Stimulated activated naive CD8-positive, alpha-beta T cell treated with anti-CD3 and anti-CD28 coated beads, Interleukin-15, amount 100 ng/mL, for 72 hours (primary cell): ENCODE data around the gene NRL.
"Not testable (repeated sequence)": the region's sequence is repeated elsewhere in the genome, so short reads cannot be mapped to it uniquely, and the experiment has no call there.

Source experiments
- ATAC-seq: fragments of 150-1000 bp; cut with Tn5 transposase; 2 replicates; pipeline ENCODE4 v1.10.0; 2021; ENCODE audit warnings: mild to moderate bottlenecking, moderate library complexity
- DNase-seq, 2 donors: peaks; one replicate each; pipeline ENCODE4 v3.0.0; 2021 to 2022
- H3K27ac Mint-ChIP-seq, 2 donors: one replicate each; pipeline ENCODE4 v1.8.0; 2022; ENCODE audit warnings: mild to moderate bottlenecking in 2 of 2, mixed read lengths in 2 of 2, moderate library complexity in 2 of 2
- H3K27me3 Mint-ChIP-seq: one replicate; pipeline ENCODE4 v1.8.0; 2022; ENCODE audit warnings: mixed read lengths
- H3K4me1 Mint-ChIP-seq: one replicate; pipeline ENCODE4 v1.8.0; 2022; ENCODE audit warnings: mild to moderate bottlenecking, mixed read lengths
- H3K4me3 Mint-ChIP-seq, 2 donors: one replicate each; pipeline ENCODE4 v1.8.0; 2022; ENCODE audit warnings: mild to moderate bottlenecking in 2 of 2, mixed read lengths in 2 of 2, moderate library complexity in 1 of 2
- H3K9me3 Mint-ChIP-seq, 2 donors: one replicate each; pipeline ENCODE4 v1.8.0; 2022; ENCODE audit warnings: mixed read lengths in 2 of 2

The NRL gene

DNA sequence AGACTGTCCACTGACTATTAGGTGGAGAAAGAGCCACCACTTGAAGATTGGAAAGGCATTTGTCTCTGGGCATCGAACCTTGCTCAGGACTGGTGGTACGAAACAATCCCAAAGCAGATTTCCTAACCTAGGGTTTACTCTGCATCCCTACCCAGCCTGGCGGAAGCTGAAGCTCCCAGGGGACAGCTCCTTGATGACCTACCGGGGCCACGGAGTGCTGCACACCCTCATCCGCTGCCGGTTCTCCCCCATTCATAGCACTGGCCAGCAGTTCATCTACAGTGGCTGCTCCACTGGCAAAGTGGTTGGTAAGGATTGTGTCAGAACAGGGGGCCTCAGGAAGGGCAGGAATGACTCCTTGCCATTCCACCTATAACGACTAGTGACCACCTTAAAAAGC, 6.5 kb upstream of the NRL start:
- H3K27ac Mint-ChIP-seq, result no peak overlapping the region
- no peak for DNase-seq
- no peak for ATAC-seq
- H3K27me3 Mint-ChIP-seq, result no peaks in the 10 kb centered on the region
- H3K4me3 Mint-ChIP-seq, result no peak overlapping the region
- H3K9me3 Mint-ChIP-seq, result no peaks in the 10 kb centered on the region
- peaks cover 23% of the 10 kb centered on the region for H3K4me1 Mint-ChIP-seq

- Mint-ChIP-seq H3K9me3 (no peaks in the 10 kb centered on the region), H3K27me3 (no peaks in the 10 kb centered on the region), H3K4me1 (peaks cover 35% of the 10 kb centered on the region), H3K4me3 (no peak overlapping the region), H3K27ac (no peak overlapping the region)
- no peak for DNase-seq
- ATAC-seq, result no peak
Observed at GRCh38 chr14:24119691-24120090, 4.9 kb upstream of the NRL start.

- Mint-ChIP-seq H3K4me1 (peaks cover 22% of the 10 kb centered on the region), H3K27ac (no peak overlapping the region), H3K27me3 (no peaks in the 10 kb centered on the region), H3K9me3 (no peaks in the 10 kb centered on the region), H3K4me3 (no peak overlapping the region)
- DNase-seq (no peak), ATAC-seq (no peak)
Observed at GRCh38 chr14:24117179-24117578, 2.4 kb upstream of the NRL start.

GRCh38 chr14:24116128-24116814, 1.5 kb upstream of the NRL start:
- no peaks in the 10 kb centered on the region for H3K27me3 Mint-ChIP-seq
- H3K9me3 Mint-ChIP-seq, result no peaks in the 10 kb centered on the region
- H3K27ac Mint-ChIP-seq, result peak overlapping the region; percentile 87 to 99
- H3K4me1 Mint-ChIP-seq, result peaks cover 22% of the 10 kb centered on the region
- peak overlapping the region; percentile 94 to 97 for H3K4me3 Mint-ChIP-seq
- DNase-seq (no peak), ATAC-seq (no peak)

DNA sequence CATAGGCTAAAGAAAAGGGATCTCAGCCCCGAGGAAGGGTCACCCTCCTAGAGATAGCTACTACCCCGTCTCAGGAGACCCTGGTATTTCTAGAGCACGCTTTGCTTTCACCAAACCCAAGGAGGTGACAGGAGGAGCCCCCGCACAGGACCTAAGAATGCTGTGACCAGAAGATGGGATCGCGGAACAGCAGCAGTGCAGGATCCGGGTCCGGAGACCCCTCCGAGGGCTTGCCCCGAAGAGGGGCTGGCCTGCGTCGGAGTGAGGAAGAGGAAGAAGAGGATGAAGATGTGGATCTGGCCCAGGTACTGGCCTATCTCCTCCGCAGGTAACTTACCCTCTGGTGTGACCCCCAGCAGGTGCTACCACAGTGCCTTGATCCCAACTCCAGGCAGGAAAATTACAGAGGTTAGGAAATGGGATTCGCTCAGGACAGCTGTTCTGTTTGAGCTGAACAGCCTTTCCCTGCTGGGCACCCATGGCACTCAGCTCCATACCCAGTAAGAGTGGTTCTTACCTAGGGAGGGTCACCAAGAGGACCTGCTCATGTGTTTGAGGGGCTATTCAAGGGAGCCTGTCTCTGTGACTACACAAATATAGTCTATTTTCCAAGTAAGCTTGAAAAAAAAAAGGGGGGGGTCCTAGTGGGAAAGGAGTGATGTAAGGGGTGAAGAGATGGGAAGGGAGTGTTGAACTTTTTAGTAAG, 826 bp upstream of the NRL start:
- Mint-ChIP-seq H3K9me3 (no peaks in the 10 kb centered on the region), H3K4me3 (peak overlapping the region; percentile 94 to 97), H3K27ac (peak overlapping the region; percentile 98 to 99), H3K27me3 (no peaks in the 10 kb centered on the region), H3K4me1 (peaks cover 22% of the 10 kb centered on the region)
- ATAC-seq, result no peak
- no peak for DNase-seq

- Mint-ChIP-seq H3K4me1 (peaks cover 28% of the 10 kb centered on the region), H3K27ac (peak overlapping the region; percentile 98 to 99), H3K9me3 (no peaks in the 10 kb centered on the region), H3K4me3 (peak overlapping the region; percentile 94 to 97), H3K27me3 (no peaks in the 10 kb centered on the region)
- ATAC-seq (peak; percentile 62), DNase-seq (peak; percentile 86 to 92)
Observed at GRCh38 chr14:24113801-24114531, 783 bp downstream of the NRL start.

DNA sequence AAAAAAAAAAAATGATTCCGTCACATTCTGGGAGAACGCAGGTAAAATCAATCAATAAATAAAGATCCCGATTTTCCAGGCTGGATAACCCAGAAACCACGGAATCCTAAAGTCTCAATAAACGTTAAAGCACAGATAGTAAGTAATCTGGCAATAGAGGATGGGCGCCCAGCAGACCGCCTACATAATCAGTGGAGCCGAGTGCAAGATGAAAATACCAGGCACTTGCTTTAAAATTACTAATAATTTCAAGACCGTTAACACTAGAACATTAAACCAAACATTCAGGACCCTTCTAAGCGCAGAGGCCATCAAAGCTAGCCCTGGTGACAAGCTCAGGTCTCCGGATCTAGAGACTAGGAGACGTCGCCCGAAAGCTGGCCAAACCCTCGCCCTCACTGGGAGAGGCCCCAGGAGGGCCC, 1.4 kb downstream of the NRL start:
- Mint-ChIP-seq H3K9me3 (no peaks in the 10 kb centered on the region), H3K27ac (peak overlapping the region; percentile 98 to 99), H3K27me3 (no peaks in the 10 kb centered on the region), H3K4me3 (peak overlapping the region; percentile 94 to 97), H3K4me1 (peaks cover 33% of the 10 kb centered on the region)
- DNase-seq (no peak), ATAC-seq (no peak)

DNA sequence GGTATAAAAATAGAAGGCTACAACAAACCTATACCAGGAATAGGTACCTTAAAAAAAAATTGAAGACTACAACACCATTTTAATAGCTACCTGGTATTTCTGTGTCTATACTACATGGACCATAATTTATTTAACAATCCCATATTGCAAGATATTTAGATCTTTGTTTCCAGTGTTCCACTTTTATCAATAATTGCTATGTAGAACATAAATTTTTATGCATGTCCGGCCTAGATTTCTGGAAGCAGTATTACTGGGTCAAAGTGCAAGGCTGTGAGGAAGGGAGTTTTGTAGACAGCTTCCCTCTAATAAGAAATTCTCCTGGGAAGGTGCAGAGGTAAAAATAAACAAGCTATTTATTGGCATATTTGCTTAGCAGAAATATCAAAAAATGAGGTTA, 4.2 kb downstream of the NRL start:
- Mint-ChIP-seq H3K9me3 (no peaks in the 10 kb centered on the region), H3K27me3 (no peaks in the 10 kb centered on the region), H3K27ac (no peak overlapping the region), H3K4me3 (no peak overlapping the region), H3K4me1 (peaks cover 27% of the 10 kb centered on the region)
- no peak for ATAC-seq
- DNase-seq, result no peak

- H3K4me1 Mint-ChIP-seq, result peaks cover 27% of the 10 kb centered on the region
Observed at GRCh38 chr14:24110060-24110459, 4.7 kb downstream of the NRL start.

DNA sequence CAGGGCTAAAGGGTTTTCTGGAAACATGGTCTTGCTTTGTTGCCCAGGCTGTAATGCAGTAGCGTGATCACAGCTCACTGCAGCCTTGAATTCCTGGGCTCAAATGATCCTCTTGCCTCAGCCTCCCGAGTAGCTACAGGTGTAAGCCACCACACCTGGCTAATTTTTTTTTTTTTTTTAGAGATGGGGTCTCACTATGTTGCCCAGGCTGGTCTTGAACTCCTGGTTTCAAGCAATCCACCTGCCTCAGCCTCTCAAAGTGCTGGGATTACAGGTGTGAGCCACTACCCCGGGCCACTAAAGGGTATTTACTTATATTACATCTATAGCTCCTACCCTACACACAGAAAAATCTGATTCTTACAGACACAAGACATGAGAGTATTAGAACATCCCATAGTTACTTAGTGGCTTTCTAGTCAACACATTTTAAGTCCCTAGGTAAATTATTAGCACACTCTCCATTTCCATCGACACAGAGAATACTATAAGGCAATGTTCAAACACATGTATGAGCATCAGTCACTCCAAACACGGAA, 6.3 kb downstream of the NRL start:
- ATAC-seq, result peak; percentile 43
- DNase-seq, result no peak
- Mint-ChIP-seq H3K27me3 (no peaks in the 10 kb centered on the region), H3K27ac (peak overlapping the region; percentile 88 to 94), H3K9me3 (no peaks in the 10 kb centered on the region), H3K4me3 (peak overlapping the region; percentile 7 to 10), H3K4me1 (peaks cover 28% of the 10 kb centered on the region)

More at GRCh38 chr14:24110060-24110459, 4.7 kb downstream of the NRL start:
- no peak for DNase-seq
- ATAC-seq, result no peak
- Mint-ChIP-seq H3K27me3 (no peaks in the 10 kb centered on the region), H3K9me3 (no peaks in the 10 kb centered on the region), H3K4me3 (no peak overlapping the region), H3K27ac (no peak overlapping the region)

DNA sequence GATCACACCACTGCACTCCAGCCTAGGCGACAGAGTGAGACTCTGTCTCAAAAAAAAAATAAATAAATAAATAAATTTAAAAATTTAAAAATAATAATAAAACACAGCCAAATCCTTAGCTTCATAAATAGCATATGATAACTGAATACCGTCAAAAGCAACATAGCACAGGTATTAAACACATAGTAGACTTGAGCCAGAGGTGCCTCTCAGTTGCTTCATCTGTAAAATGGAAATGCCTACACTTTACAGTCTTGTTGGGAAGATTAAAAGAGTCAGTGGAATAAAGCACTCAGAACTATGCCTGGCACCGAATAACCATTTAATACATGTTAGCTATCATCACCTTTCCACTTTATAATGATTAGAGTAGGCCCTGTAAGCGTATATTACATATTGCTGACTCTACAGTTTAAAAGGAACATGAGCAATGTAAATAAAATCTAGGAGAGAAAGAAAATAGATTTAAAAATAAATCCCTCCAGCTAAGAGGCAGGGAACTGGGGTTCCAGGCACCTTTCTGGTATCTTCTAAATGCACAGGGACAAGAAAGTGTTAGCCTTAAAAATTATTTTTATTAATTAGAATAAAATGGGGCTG, 8.0 kb downstream of the NRL start:
- DNase-seq (no peak), ATAC-seq (no peak)
- H3K4me3 Mint-ChIP-seq, result no peak overlapping the region
- H3K27ac Mint-ChIP-seq, result no peak overlapping the region
- peaks cover 28% of the 10 kb centered on the region for H3K4me1 Mint-ChIP-seq
- H3K27me3 Mint-ChIP-seq, result no peaks in the 10 kb centered on the region
- H3K9me3 Mint-ChIP-seq, result no peaks in the 10 kb centered on the region

GRCh38 chr14:24105609-24106239, 9.0 kb downstream of the NRL start:
- not testable (repeated sequence) for H3K4me3 Mint-ChIP-seq, H3K9me3 Mint-ChIP-seq, H3K27ac Mint-ChIP-seq, DNase-seq, ATAC-seq, H3K27me3 Mint-ChIP-seq
- peaks cover 28% of the 10 kb centered on the region for H3K4me1 Mint-ChIP-seq

GRCh38 chr14:24103451-24103850, 11.3 kb downstream of the NRL start:
- DNase-seq, result no peak
- peaks cover 17% of the 10 kb centered on the region for H3K4me1 Mint-ChIP-seq
- no peaks in the 10 kb centered on the region for H3K9me3 Mint-ChIP-seq
- H3K27me3 Mint-ChIP-seq, result no peaks in the 10 kb centered on the region
- ATAC-seq, result no peak
- H3K4me3 Mint-ChIP-seq, result no peak overlapping the region
- H3K27ac Mint-ChIP-seq, result no peak overlapping the region

DNA sequence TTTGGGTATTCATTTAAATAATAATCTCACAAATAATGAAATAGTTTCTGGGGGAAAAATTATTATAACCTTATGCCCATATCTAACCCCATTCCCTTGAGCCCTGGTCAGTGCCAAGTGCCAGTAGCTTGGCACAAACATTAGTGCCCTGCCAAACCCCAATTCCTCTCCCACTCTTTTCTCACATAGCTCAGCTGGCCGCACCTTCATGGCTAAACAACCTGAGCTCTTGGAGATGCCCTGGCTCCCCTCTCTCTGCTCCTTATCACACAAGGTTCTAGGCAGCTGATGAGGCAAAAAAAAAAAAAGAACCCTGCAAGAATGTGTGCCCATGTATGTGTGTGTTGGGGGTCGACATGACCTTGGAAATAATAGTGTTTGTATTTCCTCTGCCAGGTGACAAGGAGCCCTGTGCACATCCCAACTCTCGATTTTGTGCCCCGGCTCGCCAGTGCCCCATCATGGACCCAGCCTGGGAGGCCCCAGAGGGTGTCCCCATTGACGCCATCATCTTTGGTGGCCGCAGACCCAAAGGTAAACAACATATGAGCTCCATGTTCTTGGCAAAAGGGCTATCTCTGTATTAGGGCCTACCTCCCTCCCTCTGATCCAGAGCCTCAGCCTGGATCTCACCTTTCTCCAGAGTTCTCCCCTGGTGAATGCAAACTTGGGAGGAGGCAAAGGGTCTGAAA, 12.2 kb downstream of the NRL start:
- no peak overlapping the region for H3K4me3 Mint-ChIP-seq
- DNase-seq, result no peak
- H3K4me1 Mint-ChIP-seq, result peaks cover 20% of the 10 kb centered on the region
- H3K27ac Mint-ChIP-seq, result peak overlapping the region in 1 of 2 donors; percentile 6
- H3K9me3 Mint-ChIP-seq, result no peaks in the 10 kb centered on the region
- H3K27me3 Mint-ChIP-seq, result no peaks in the 10 kb centered on the region
- ATAC-seq, result no peak
